T47D (cell line): Measurements from ENCODE around the gene OR2A2.

Experiments used
- DNase-seq, 2 experiments: peaks; one replicate each; pipeline versions ENCODE4 v3.0.0 to v3.0.0-alpha.2; 2011 to 2012; ENCODE audit warnings: low read depth in 1 of 2, low spot score in 1 of 2
- JUND ChIP-seq: IDR thresholded peaks from 2 replicates; pipeline ENCODE4 v1.6.1; 2012; ENCODE audit warnings: low read depth
- in situ Hi-C: cut with HindIII; loops from 2 replicates; pipeline ENCODE4 v1.10.0; 2016; ENCODE audit warnings: low sequenced_read_pairs, low pct_unique_long_range_greater_than_20kb

Gene OR2A2

GRCh38 chr7:144109283-144109682 is at the start of gene OR2A2:
TSS of gene OR2A2 (plus strand) at chr7:144109583. CDS start at chr7:144109583, 0 bp downstream.
- in situ Hi-C loops, result no loop called here
- TF ChIP-seq JUND, result no peak
- no peak for DNase-seq

- in situ Hi-C loops, result no loop called here
- no peak for TF ChIP-seq JUND
- DNase-seq, result peak in 1 of 2 experiments; percentile 46
These were observed 45.7 kb upstream of the OR2A2 start for GRCh38 chr7:144063710-144064109.

- TF ChIP-seq JUND, result no peak
- in situ Hi-C loops, result no loop called here
- DNase-seq, result no peak
These were observed 39.9 kb upstream of the OR2A2 start, which contains the start of gene OR2A25 for GRCh38 chr7:144069511-144069910. TSS of gene OR2A25 (plus strand) at chr7:144069811. CDS start at chr7:144074220, 4,409 bp downstream.

GRCh38 chr7:144069953-144070352 is 39.4 kb upstream of the OR2A2 start:
- DNase-seq, result no peak
- in situ Hi-C loops, result no loop called here
- no peak for TF ChIP-seq JUND

GRCh38 chr7:144074374-144074773 is 35.0 kb upstream of the OR2A2 start:
- TF ChIP-seq JUND, result no peak
- DNase-seq, result no peak
- in situ Hi-C loops, result no loop called here

GRCh38 chr7:144085978-144086377 is 23.4 kb upstream of the OR2A2 start, which contains the start of gene OR2A12:
TSS of gene OR2A12 (plus strand) at chr7:144086278. CDS start at chr7:144095108, 8,830 bp downstream.
- TF ChIP-seq JUND, result no peak
- DNase-seq, result no peak
- in situ Hi-C loops, result no loop called here

- DNase-seq, result no peak
- TF ChIP-seq JUND, result no peak
- in situ Hi-C loops, result no loop called here
These were observed 22.7 kb upstream of the OR2A2 start for GRCh38 chr7:144086730-144087129.

GRCh38 chr7:144087230-144087629 is 22.2 kb upstream of the OR2A2 start:
- no peak for DNase-seq
- TF ChIP-seq JUND, result no peak
- in situ Hi-C loops, result no loop called here

GRCh38 chr7:144090667-144091066 is 18.7 kb upstream of the OR2A2 start:
- DNase-seq, result no peak

GRCh38 chr7:144098776-144099175 is 10.6 kb upstream of the OR2A2 start:
- DNase-seq, result no peak
- in situ Hi-C loops, result no loop called here
- no peak for TF ChIP-seq JUND

More at GRCh38 chr7:144090667-144091066, 18.7 kb upstream of the OR2A2 start:
- TF ChIP-seq JUND, result no peak
- in situ Hi-C loops, result no loop called here

- in situ Hi-C loops, result no loop called here
- DNase-seq, result no peak
- no peak for TF ChIP-seq JUND
These were observed 8.8 kb upstream of the OR2A2 start for GRCh38 chr7:144100607-144101006.

- no peak for DNase-seq
- in situ Hi-C loops, result no loop called here
- no peak for TF ChIP-seq JUND
These were observed 7.3 kb upstream of the OR2A2 start for GRCh38 chr7:144102041-144102440.

GRCh38 chr7:144105211-144105610 is 4.2 kb upstream of the OR2A2 start:
- no peak for DNase-seq
- no peak for TF ChIP-seq JUND
- in situ Hi-C loops, result no loop called here

GRCh38 chr7:144110272-144110671 is 889 bp downstream of the OR2A2 start:
- DNase-seq, result no peak
- no peak for TF ChIP-seq JUND
- in situ Hi-C loops, result no loop called here
